ENCODE data around the gene GJD3. TPM values are rescaled to one million over a fixed set of nuclear protein-coding genes. Genes with fewer than 3 reads are reported as not detected.

The GJD3 gene
- total RNA-seq, 1 experiment from 2014 or later = not detected

DNA sequence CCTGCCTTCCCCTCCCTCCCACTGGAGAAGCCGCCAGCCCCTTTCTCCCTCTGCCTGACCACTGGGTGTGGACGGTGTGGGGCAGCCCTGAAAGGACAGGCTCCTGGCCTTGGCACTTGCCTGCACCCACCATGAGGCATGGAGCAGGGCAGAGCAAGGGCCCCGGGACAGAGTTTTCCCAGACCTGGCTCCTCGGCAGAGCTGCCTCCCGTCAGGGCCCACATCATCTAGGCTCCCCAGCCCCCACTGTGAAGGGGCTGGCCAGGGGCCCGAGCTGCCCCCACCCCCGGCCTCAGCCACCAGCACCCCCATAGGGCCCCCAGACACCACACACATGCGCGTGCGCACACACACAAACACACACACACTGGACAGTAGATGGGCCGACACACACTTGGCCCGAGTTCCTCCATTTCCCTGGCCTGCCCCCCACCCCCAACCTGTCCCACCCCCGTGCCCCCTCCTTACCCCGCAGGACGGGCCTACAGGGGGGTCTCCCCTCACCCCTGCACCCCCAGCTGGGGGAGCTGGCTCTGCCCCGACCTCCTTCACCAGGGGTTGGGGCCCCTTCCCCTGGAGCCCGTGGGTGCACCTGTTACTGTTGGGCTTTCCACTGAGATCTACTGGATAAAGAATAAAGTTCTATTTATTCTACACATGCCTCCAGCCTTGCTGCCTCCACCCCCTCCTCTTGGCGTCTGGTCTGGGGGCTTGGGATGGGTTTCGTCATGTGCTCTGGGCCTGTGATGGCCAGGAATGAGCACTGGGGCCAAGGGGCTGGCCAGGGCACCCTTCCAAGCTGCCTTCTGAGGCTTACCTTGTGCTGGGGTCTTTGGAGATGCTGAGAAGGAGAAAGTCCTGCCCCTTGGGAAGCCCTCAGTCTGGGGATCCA lies 7.3 kb downstream of the GJD3 start:
- Histone ChIP-seq H2BK120ac (ENCODE audit: low read depth, low read length, poor library complexity, severe bottlenecking) (no peak overlapping the region), H3K4me1 (ENCODE audit: insufficient read depth, low read length) (no peaks in the 10 kb centered on the region), H4K5ac (ENCODE audit: insufficient read length, low read depth, low read length) (no peak overlapping the region), H2BK20ac (ENCODE audit: low read depth, low read length, poor library complexity, severe bottlenecking) (no peak overlapping the region), H2AFZ (ENCODE audit: low read length) (no peak overlapping the region), H4K8ac (replicated peaks; ENCODE audit: insufficient read length, low read depth, low read length) (no peak overlapping the region), H3K18ac (ENCODE audit: insufficient read length, low read depth, low read length) (no peak overlapping the region), H3K27me3 (ENCODE audit: insufficient read depth, low read length) (peaks cover under 1% of the 10 kb centered on the region; the same call in 1 of the 2 replicates), H2AK5ac (ENCODE audit: insufficient read length, low read length) (no peak overlapping the region), H3K14ac (ENCODE audit: insufficient read depth, low read length) (no peak overlapping the region), H3K27ac (ENCODE audit: insufficient read length, low read depth, low read length) (no peak overlapping the region), H2BK5ac (ENCODE audit: insufficient read length, low read length) (no peak overlapping the region), H3K9me3 (ENCODE audit: control insufficient read depth, low read depth, low read length) (no peaks in the 10 kb centered on the region), H4K20me1 (ENCODE audit: control insufficient read depth, insufficient read depth, insufficient read length) (no peaks in the 10 kb centered on the region), H2BK15ac (ENCODE audit: low read depth, low read length) (no peak overlapping the region), H3K56ac (ENCODE audit: insufficient read length, low read depth, low read length) (no peak overlapping the region), H3K79me1 (ENCODE audit: insufficient read depth, low read depth, low read length, poor library complexity, severe bottlenecking) (no peaks in the 10 kb centered on the region), H3K23ac (ENCODE audit: insufficient read length, low read depth, low read length) (no peak overlapping the region), H3K79me2 (ENCODE audit: insufficient read depth, low read length) (no peaks in the 10 kb centered on the region), H3T11ph (ENCODE audit: low read length) (no peak overlapping the region), H2BK12ac (ENCODE audit: insufficient read length, low read depth, low read length) (no peak overlapping the region), H3K9ac (ENCODE audit: extremely low read depth, insufficient read length, low read length) (no peak overlapping the region), H3K4ac (ENCODE audit: low read depth, low read length) (no peak overlapping the region), H4K91ac (ENCODE audit: insufficient read length, low read depth, low read length) (no peak overlapping the region), H3K4me2 (ENCODE audit: insufficient read depth, insufficient read length, low read length) (no peak overlapping the region), H3K23me2 (ENCODE audit: insufficient read length, low read depth, low read length, poor library complexity, severe bottlenecking) (no peaks in the 10 kb centered on the region)
- Mint-ChIP-seq H3K27me3 (ENCODE audit: low read depth) (peaks cover 22% of the 10 kb centered on the region), H3K27ac (peak overlapping the region in 1 of 3 experiments; percentile 22; a peak in 1 of 7 replicates), H3K4me1 (peaks cover 32 to 38% of the 10 kb centered on the region in 2 experiments), H3K36me3 (ENCODE audit: insufficient read depth in 1 of 3, low read depth in 3 of 3) (peaks cover 11 to 14% (median 12%) of the 10 kb centered on the region in 3 experiments), H3K4me3 (no peak overlapping the region), H3K9me3 (no peaks in the 10 kb centered on the region)
- TF ChIP-seq, protein P1, sequence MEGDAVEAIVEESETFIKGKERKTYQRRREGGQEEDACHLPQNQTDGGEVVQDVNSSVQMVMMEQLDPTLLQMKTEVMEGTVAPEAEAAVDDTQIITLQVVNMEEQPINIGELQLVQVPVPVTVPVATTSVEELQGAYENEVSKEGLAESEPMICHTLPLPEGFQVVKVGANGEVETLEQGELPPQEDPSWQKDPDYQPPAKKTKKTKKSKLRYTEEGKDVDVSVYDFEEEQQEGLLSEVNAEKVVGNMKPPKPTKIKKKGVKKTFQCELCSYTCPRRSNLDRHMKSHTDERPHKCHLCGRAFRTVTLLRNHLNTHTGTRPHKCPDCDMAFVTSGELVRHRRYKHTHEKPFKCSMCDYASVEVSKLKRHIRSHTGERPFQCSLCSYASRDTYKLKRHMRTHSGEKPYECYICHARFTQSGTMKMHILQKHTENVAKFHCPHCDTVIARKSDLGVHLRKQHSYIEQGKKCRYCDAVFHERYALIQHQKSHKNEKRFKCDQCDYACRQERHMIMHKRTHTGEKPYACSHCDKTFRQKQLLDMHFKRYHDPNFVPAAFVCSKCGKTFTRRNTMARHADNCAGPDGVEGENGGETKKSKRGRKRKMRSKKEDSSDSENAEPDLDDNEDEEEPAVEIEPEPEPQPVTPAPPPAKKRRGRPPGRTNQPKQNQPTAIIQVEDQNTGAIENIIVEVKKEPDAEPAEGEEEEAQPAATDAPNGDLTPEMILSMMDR (conservative IDR thresholded peaks at IDR 0.05) = no peak
- no peak for DNase-seq
- no CpG with 5 or more reads among the region's 19 CpGs for WGBS (ENCODE audit: extremely low coverage, insufficient read length, low lambda C conversion rate)
